Prostate gland (tissue), 2 donors: ENCODE results near the gene GALP.

Experiments
- CTCF ChIP-seq, 4 experiments: fragments of 200-600 bp in 2 of 4; fragments of 450-650 bp in 2 of 4; sonication (generic) in 2 of 4; IDR thresholded peaks; 1 replicate in 3 of 4; 2 replicates in 1 of 4; pipeline ENCODE4 v1.5.1; 2016 to 2019; ENCODE audit warnings: antibody characterized with exemption in 4 of 4, mild to moderate bottlenecking in 2 of 4, moderate library complexity in 2 of 4
- POLR2A ChIP-seq: fragments of 450-650 bp; IDR thresholded peaks from one replicate; pipeline ENCODE4 v1.6.1; 2016; ENCODE audit warnings: antibody characterized with exemption, mild to moderate bottlenecking

GRCh38 chr19:56149656-56150038 lies 26.2 kb upstream of the GALP start:
- no peak for TF ChIP-seq CTCF (IDR thresholded peaks at IDR 0.05)
- TF ChIP-seq POLR2A: no peak
